GM18499 (cell line): ENCODE data around the gene LARP4B.

Experiments used
- ATAC-seq: cut with Tn5 transposase; IDR thresholded peaks from one replicate; pipeline ENCODE4 v1.9.1; 2021; ENCODE audit warnings: moderate number of reproducible peaks; ENCODE audit not compliant: insufficient read depth, unreplicated experiment

LARP4B gene

GRCh38 chr10:841535-841934, 90.0 kb downstream of the LARP4B start:
- no peak for ATAC-seq

- ATAC-seq = no peak
Measured at GRCh38 chr10:839550-840205, 91.8 kb downstream of the LARP4B start.

DNA sequence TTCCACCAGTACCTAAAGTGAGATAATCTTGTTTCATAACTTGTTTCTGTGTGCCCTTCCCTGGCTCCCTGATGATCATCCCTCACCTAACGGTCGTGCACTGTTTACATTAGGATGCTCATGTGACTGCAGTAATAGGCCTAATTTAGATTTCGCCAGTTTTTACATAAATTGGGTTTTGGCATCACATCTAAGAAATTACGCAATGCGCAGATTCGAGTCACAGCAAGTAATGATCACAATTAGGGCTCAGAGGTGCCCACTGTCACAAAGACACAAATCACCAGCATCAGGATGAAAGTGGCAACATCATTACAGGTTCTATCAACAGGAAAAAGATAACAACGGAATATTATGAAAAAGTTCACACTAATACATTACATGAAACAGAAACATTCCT, 94.7 kb downstream of the LARP4B start:
- ATAC-seq = no peak

GRCh38 chr10:834493-834892, 97.0 kb downstream of the LARP4B start:
- no peak for ATAC-seq

- no peak for ATAC-seq
Measured at GRCh38 chr10:829241-829640, 102.3 kb downstream of the LARP4B start.

DNA sequence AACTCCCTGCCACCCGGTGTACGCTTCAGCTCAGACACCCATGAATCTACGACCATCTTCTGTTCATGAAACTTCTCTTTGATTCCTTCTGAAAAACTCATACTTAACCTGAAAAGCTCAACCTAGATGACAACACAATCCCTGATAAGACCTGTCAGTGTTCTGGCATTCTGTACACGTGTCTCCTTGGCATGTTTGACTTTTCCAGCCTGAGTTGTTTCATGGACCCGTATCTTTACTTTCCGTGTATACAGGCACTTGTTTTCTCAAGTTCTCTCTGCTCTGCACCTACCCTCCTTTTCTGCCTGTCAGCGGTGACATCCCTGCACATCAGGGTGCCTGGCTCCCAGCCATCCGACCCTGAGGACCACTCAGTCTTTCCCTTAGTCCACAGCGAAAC, 103.3 kb downstream of the LARP4B start:
- no peak for ATAC-seq

DNA sequence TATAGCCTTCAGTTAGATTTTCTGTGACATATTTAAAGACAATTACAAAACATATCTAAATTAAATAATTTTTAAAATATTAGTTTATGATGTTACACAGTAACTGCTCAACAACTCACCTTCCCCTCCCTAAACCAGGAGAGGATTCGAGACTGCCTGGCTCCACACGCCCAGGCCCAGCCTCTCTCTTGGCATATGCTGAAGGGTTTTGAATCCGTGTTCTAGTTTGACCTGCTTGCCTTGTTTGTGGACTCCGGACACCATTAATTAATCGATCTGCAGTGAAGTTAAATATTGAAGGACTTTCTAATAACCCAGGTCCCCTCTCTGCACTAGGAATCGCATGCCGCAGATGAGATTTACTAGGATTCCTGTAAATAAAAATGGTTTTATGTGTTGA, 106.6 kb downstream of the LARP4B start:
- no peak for ATAC-seq

DNA sequence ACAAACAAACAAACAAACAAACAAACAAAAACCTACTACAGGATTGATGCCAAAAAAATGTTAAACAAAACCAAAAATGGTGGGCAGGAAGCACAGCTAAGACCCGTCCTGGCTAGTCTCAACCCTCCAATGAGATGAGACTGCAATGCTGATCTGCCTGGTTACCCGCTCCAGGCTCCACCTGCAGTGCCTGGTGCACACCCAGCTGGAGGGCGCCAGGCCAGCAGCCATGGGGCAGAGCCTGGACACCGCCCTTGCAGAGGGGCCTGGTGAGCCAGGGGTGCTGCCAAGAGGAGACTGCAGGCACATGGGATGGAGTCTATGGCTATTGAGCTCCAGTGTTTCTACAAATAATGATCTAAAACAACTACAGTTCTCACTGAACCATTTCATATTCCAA, 107.0 kb downstream of the LARP4B start:
- ATAC-seq = no peak

DNA sequence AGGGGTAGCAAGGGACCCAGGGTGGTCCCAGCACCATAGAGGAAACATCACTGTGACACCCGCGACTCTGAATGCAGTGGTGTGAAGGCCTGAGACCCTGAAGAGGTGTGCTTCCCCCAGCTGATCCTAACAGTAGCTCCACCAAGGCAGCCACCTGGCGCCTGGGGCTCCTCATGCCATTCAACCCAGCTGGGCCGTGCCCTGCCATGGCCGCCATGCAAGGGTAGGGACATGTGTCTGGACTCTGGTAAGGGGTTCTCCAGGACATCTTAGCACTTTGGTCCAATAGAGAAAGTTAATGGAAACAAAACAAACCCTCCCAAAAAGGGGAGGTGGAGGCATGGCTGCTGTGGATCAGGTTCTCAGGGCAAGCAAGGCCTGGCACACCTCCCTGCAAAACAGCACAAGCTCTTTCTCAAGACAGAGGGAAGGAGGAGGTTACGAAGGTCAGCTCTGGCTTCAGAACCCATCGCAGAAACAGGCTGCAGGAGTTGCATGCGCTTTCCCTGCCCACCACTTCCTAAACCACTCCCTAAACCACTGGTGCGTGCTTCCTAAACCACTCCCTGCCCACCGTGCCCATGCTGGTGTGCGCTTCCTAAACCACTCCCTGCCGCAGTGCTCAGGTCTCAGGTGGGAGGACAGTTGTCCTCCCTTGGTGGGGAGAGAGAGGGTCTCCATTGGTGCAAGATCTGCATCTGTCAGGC, 108.7 kb downstream of the LARP4B start:
- ATAC-seq = no peak

- ATAC-seq = no peak
Measured at GRCh38 chr10:822197-822596, 109.3 kb downstream of the LARP4B start.

- no peak for ATAC-seq
Measured at GRCh38 chr10:821322-821721, 110.2 kb downstream of the LARP4B start.

DNA sequence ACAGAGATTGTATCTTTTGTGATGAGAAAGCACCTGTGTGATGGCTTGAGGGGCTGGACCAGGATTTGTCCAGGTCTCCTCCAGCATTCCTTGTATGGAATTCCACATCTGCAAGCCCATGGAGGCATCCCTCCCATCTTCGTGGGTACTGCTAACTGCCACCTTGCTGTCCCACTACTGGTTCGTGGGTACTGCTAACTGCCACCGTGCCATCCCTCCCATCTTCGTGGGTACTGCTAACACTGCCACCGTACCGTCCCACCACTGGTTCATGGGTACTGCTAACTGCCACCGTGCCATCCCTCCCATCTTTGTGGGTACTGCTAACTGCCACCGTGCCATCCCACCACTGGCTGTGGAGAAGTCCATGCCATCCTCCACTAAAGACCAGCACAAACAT, 111.7 kb downstream of the LARP4B start:
- no peak for ATAC-seq

GRCh38 chr10:819326-819725, 112.2 kb downstream of the LARP4B start:
- ATAC-seq = no peak

DNA sequence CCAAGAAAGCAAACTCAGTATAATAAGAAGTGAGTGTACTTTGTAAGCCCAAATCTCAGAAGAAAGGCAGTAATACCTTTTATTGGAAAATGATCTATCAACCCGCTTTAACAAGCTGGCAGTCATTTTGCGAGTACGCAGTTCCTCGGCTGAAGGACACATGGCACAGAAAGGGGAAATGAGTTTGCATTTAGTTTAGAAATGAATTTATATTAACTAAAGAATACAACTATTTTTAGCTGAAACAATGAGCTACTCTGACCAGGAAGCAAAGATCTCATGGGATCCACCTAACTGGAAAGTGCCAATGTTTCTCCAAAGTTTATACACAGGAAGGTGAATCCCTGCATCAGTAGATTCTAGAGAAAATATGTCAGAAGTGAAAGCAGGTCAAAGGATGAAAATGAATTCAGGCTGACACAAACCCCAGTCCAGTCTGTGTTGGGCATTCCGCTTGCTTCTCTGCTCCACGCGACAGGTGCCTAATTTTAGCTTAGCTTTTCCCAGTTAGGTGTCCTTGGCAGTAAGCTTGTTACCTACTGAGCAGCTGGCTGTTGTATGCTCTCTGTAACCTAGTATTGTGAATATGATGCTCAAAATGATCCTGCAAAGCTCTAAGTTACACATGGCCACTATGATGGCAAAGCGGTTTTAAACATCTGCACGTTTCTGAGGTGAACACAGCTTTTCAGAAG, 112.8 kb downstream of the LARP4B start:
- ATAC-seq = no peak

GRCh38 chr10:818010-818409, 113.5 kb downstream of the LARP4B start:
- ATAC-seq = no peak

DNA sequence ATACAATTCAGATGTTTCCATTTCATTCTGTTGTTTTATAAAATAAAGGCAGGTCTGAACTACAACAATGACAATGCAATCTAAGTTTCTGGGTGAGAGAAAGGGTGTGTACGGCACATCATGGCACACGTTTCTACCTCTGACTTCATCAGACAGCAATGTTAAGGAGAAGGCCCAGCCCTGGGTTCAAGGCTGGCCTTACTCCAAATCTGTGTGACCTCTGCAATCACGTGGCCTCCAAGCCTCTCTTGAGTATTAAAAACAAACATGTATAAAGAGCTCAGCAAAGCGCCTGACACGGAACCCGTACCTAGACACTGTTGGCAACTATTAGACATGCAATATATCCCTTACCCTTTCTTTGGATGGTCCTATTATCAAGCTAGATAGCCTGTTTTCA, 114.1 kb downstream of the LARP4B start:
- ATAC-seq = no peak

DNA sequence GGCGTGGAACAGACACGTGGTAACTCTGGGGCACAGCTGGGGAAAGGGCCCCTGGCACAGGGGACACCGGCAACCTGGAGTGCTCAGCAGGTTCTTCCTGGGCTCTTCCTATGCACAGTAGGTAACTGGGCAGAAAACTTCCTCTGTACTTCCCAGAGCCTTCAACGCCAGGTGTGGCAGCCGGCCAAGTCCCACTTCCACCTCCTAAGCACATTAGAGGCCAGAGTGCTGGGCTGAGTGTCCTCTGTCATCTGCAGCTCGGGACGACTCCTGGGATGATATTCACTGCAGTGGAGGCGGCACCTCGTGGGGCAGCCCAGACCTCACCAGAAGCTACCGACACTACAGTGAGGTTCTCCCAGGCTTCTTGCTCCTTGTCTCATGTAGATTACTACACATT, 114.5 kb downstream of the LARP4B start:
- no peak for ATAC-seq

- no peak for ATAC-seq
Measured at GRCh38 chr10:816091-816477, 115.4 kb downstream of the LARP4B start.

- no peak for ATAC-seq
Measured at GRCh38 chr10:815338-816090, 116.0 kb downstream of the LARP4B start.

GRCh38 chr10:814536-815302, 116.8 kb downstream of the LARP4B start:
- ATAC-seq = no peak
